Hepatocyte (in vitro differentiated cells): ENCODE data around the gene ZEB2.

Source experiments
- EZH2phosphoT487 ChIP-seq: fragments of 200-600 bp; sonication (generic); IDR thresholded peaks from one replicate; pipeline ENCODE4 v1.6.1; 2018; ENCODE audit warnings: antibody characterized with exemption, mild to moderate bottlenecking, low read depth, moderate library complexity; ENCODE audit not compliant: unreplicated experiment, severe bottlenecking
- TF ChIP-seq, protein P1 (sequence below): fragments of 200-600 bp; sonication (generic); IDR thresholded peaks from 2 replicates; pipeline ENCODE4 v1.5.1; 2016; ENCODE audit warnings: antibody characterized with exemption, mild to moderate bottlenecking; ENCODE audit not compliant: poor library complexity

DNA sequence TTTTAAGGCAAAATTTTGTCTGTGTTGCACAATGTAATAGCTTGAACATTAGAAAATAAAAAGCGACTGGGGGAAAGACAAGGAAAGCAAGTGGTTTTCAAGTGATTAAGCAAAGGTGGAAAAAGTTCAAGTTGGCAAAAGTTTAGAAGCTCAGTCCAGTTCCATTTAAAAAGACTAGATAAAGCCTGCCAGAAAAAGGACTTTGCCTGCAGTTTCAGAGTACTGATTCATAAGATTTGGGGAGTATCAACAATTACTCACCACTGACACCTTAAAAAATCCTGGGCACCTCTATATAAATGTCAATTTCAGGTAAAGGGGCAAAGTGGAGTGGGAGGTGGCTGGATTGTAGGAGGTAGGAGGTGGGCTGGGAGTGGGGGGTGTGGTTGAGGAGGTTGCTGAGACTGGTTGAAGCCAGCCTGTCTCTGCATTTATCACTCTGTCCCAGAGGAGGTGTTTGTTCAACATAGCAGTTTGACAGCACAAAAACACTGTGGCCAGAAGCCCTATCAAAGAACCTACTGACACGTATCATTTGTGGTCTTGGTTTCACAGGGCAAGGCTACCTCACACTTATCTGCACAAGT lies 14.6 kb downstream of the ZEB2 start:
- TF ChIP-seq, protein P1, sequence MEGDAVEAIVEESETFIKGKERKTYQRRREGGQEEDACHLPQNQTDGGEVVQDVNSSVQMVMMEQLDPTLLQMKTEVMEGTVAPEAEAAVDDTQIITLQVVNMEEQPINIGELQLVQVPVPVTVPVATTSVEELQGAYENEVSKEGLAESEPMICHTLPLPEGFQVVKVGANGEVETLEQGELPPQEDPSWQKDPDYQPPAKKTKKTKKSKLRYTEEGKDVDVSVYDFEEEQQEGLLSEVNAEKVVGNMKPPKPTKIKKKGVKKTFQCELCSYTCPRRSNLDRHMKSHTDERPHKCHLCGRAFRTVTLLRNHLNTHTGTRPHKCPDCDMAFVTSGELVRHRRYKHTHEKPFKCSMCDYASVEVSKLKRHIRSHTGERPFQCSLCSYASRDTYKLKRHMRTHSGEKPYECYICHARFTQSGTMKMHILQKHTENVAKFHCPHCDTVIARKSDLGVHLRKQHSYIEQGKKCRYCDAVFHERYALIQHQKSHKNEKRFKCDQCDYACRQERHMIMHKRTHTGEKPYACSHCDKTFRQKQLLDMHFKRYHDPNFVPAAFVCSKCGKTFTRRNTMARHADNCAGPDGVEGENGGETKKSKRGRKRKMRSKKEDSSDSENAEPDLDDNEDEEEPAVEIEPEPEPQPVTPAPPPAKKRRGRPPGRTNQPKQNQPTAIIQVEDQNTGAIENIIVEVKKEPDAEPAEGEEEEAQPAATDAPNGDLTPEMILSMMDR: no peak
- no peak for TF ChIP-seq EZH2phosphoT487
